ENCODE measurements around the gene ILDR1. TPM values are rescaled to one million over a fixed set of nuclear protein-coding genes. Genes with fewer than 3 reads are reported as not detected.

The ILDR1 gene
- total and polyA plus RNA-seq, 2 donors (not counting 3 experiments of a cell fraction or from before 2014, with no cell fraction given) = not detected

DNA sequence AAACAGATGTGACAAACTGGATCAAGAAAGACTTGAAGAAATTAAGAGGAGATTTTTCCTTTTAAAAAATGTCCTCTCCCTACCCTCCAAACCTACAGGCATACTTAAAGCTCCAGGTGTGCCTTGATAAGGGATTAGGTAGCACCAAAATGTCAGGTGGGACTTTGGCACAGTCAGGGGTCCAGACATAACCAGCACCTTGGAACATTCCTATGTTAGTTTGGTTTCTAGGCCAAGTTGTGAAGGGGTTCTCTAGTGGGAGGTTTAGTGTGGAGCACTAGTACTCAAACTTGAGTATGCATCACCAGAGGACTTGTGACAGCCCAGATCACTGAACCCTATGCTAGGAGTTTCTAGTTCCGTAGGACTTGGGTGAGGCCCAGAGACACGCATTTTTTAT is 13.9 kb downstream of the ILDR1 start:
- POLR2A ChIA-PET = no interaction called here

GRCh38 chr3:122006267-122006666 is 15.8 kb downstream of the ILDR1 start:
- no peak for FAIRE-seq
- no TSS peak for BruUV-seq (replicated peaks)

More for the DNA sequence above, 13.9 kb downstream of the ILDR1 start:
- Histone ChIP-seq H3K27me3 (ENCODE audit: control insufficient read depth in 2 of 2, insufficient read depth in 2 of 2, low read length in 2 of 2) (peaks cover 11 to 16% of the 10 kb centered on the region in 2 experiments), H3K27ac (ENCODE audit: insufficient read depth, low read depth, low read length) (no peak overlapping the region), H3K9ac (replicated peaks; ENCODE audit: extremely low read depth, insufficient read depth, low read length) (no peak overlapping the region), H3K4me3 (replicated peaks in 1 of 3; ENCODE audit: insufficient read depth in 1 of 3, low read depth in 1 of 3, low read length in 3 of 3) (no peak overlapping the region), H3K4me1 (ENCODE audit: control insufficient read depth, extremely low read depth, insufficient read depth, low read length) (peaks cover 2% of the 10 kb centered on the region), H3K9me3 (replicated peaks; ENCODE audit: control insufficient read depth, insufficient read depth, low read length) (no peaks in the 10 kb centered on the region), H4K20me1 (replicated peaks; ENCODE audit: control insufficient read depth, extremely low read depth, insufficient read depth, low read length) (no peaks in the 10 kb centered on the region), H2AFZ (ENCODE audit: low read depth, low read length) (no peak overlapping the region), H3K79me2 (ENCODE audit: control insufficient read depth, insufficient read depth, low read length) (no peaks in the 10 kb centered on the region), H3K9me1 (replicated peaks; ENCODE audit: control insufficient read depth, extremely low read depth, insufficient read depth, low read length) (no peaks in the 10 kb centered on the region), H3K4me2 (ENCODE audit: insufficient read depth, low read length) (no peak overlapping the region), H3K36me3 (ENCODE audit: control insufficient read depth in 2 of 2, extremely low read depth in 1 of 2, insufficient read depth in 2 of 2, low read length in 2 of 2) (no peaks in the 10 kb centered on the region)
- intact Hi-C loops (cut with micrococcal nuclease) = no loop called here
- DNase-seq (ENCODE audit: low read depth, low spot score) = no peak
- CTCF ChIA-PET = no interaction called here
- dilution Hi-C loops (cut with MboI; ENCODE audit: extremely low pct_ligation_motif_present, low sequenced_read_pairs) = no loop called here
- no peak for FAIRE-seq
- TF ChIP-seq POLR2AphosphoS5 (IDR thresholded peaks at IDR 0.05; ENCODE audit: insufficient read depth, low read depth, low read length) = no peak
- no peak for TF ChIP-seq JUN (IDR thresholded peaks at IDR 0.05; ENCODE audit: borderline replicate concordance, insufficient read depth, insufficient read length, low read depth)
- TF ChIP-seq POLR2A (IDR thresholded peaks at IDR 0.05; ENCODE audit: low read depth, low read length) = no peak
- no TSS peak for BruUV-seq (replicated peaks)

More at GRCh38 chr3:122006267-122006666, 15.8 kb downstream of the ILDR1 start:
- no peak overlapping the region for H3K4me3 ChIP-seq (replicated peaks in 1 of 3; ENCODE audit: insufficient read depth in 1 of 3, low read depth in 1 of 3, low read length in 3 of 3)
- no peak overlapping the region for H3K4me2 ChIP-seq (ENCODE audit: insufficient read depth, low read length)
- H4K20me1 ChIP-seq (replicated peaks; ENCODE audit: control insufficient read depth, extremely low read depth, insufficient read depth, low read length) = no peaks in the 10 kb centered on the region
- peaks cover 5% of the 10 kb centered on the region for H3K4me1 ChIP-seq (ENCODE audit: control insufficient read depth, extremely low read depth, insufficient read depth, low read length)
- H3K36me3 ChIP-seq (ENCODE audit: control insufficient read depth in 2 of 2, extremely low read depth in 1 of 2, insufficient read depth in 2 of 2, low read length in 2 of 2) = no peaks in the 10 kb centered on the region
- no peak overlapping the region for H3K27ac ChIP-seq (ENCODE audit: insufficient read depth, low read depth, low read length)
- H3K9me1 ChIP-seq (replicated peaks; ENCODE audit: control insufficient read depth, extremely low read depth, insufficient read depth, low read length) = no peaks in the 10 kb centered on the region
- no peaks in the 10 kb centered on the region for H3K9me3 ChIP-seq (replicated peaks; ENCODE audit: control insufficient read depth, insufficient read depth, low read length)
- TF ChIP-seq GATA2 (IDR thresholded peaks at IDR 0.05; ENCODE audit: insufficient read depth, insufficient read length, low read depth, low read length) (no peak), POLR2A (IDR thresholded peaks at IDR 0.05; ENCODE audit: low read depth, low read length) (no peak), MYC (IDR thresholded peaks at IDR 0.05; ENCODE audit: low read depth, low read length) (no peak), JUN (IDR thresholded peaks at IDR 0.05; ENCODE audit: borderline replicate concordance, insufficient read depth, insufficient read length, low read depth) (no peak), POLR2AphosphoS5 (IDR thresholded peaks at IDR 0.05; ENCODE audit: insufficient read depth, low read depth, low read length) (no peak), EZH2 (IDR thresholded peaks at IDR 0.05; ENCODE audit: borderline replicate concordance, low read depth, low read length, severe bottlenecking) (no peak), FOS (IDR thresholded peaks at IDR 0.05; ENCODE audit: borderline replicate concordance, insufficient read depth, low read length) (no peak), MAX (IDR thresholded peaks at IDR 0.05; ENCODE audit: insufficient read depth, insufficient read length) (no peak)
- TF ChIP-seq, protein P1, sequence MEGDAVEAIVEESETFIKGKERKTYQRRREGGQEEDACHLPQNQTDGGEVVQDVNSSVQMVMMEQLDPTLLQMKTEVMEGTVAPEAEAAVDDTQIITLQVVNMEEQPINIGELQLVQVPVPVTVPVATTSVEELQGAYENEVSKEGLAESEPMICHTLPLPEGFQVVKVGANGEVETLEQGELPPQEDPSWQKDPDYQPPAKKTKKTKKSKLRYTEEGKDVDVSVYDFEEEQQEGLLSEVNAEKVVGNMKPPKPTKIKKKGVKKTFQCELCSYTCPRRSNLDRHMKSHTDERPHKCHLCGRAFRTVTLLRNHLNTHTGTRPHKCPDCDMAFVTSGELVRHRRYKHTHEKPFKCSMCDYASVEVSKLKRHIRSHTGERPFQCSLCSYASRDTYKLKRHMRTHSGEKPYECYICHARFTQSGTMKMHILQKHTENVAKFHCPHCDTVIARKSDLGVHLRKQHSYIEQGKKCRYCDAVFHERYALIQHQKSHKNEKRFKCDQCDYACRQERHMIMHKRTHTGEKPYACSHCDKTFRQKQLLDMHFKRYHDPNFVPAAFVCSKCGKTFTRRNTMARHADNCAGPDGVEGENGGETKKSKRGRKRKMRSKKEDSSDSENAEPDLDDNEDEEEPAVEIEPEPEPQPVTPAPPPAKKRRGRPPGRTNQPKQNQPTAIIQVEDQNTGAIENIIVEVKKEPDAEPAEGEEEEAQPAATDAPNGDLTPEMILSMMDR (IDR thresholded peaks at IDR 0.05; ENCODE audit: extremely low read depth in 1 of 2, insufficient read depth in 1 of 2, low read depth in 1 of 2, low read length in 2 of 2) = no peak
- no peaks in the 10 kb centered on the region for H3K79me2 ChIP-seq (ENCODE audit: control insufficient read depth, insufficient read depth, low read length)
- H3K9ac ChIP-seq (replicated peaks; ENCODE audit: extremely low read depth, insufficient read depth, low read length) = no peak overlapping the region
- H2AFZ ChIP-seq (ENCODE audit: low read depth, low read length) = no peak overlapping the region
- ChIA-PET POLR2A (no interaction called here), CTCF (no interaction called here)
- intact Hi-C loops (cut with micrococcal nuclease) = no loop called here
- DNase-seq (ENCODE audit: low read depth, low spot score) = no peak
- dilution Hi-C loops (cut with MboI; ENCODE audit: extremely low pct_ligation_motif_present, low sequenced_read_pairs) = no loop called here
- peaks cover 0 to 9% of the 10 kb centered on the region in 2 experiments for H3K27me3 ChIP-seq (ENCODE audit: control insufficient read depth in 2 of 2, insufficient read depth in 2 of 2, low read length in 2 of 2)
